GM19395 (cell line): ENCODE results near the gene CENPP.

ENCODE experiments used
- ATAC-seq: cut with Tn5 transposase; IDR thresholded peaks from one replicate; pipeline ENCODE4 v1.9.1; 2021; ENCODE audit warnings: mild to moderate bottlenecking, moderate library complexity; ENCODE audit not compliant: unreplicated experiment

Gene CENPP

DNA sequence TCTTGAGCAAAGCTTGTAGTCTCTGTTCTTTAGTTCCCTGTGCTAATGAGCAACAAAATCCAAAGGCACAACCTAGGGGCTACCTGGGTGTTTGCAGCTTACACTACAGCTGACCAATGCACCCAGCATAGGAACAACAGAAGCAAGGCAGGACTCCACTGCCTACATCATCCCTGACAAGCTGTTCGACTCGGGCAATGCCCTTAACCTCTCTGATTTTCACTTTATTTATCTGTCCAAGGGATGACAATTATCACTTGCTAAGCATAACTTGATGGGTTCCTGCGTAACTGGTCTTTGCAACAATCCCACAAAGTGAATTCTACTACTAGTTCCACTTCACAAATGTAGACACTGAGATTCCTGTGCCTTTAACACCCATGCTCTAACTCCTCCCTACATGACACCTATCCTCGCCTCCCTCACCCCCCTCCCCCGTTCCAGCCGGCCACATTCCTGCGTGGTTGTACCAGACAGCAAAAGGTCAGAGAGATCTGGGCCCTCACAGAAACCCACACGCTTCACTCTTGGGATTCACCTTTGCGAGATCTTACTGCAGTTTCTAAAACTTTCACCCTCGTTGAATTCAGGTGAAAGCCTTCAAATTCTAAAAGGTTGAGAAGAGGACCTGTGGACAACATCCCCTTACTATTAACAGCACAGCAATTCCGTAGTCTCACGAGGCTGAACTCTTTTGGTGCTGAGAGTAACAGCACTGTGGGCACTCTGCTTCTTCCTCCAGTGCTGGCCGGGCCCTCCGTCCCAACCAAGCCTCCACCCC, 343.2 kb downstream of the CENPP start:
- ATAC-seq, result no peak

DNA sequence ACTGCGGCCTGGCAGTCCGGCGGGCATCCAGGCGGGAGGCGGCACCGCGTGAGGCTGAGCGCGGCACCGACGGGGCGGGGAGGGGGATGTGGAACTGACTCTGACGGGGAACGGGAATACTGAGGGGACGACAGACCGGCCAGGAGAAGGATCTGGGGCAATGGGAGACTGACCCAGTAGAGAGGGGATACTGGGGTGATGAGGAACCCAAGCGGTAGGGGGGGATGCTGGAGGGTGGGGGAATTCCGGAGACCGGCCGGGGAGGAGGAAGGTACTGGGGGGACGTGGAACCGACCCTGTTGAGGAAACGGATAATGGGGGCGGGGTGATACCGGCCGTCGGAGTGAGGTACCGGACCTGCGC, 343.8 kb downstream of the CENPP start:
- no peak for ATAC-seq
